Neural cell (in vitro differentiated cells): ENCODE data around the gene XPO4. TPM values are rescaled to one million over a fixed set of nuclear protein-coding genes. Genes with fewer than 3 reads are reported as not detected.
"Not testable (repeated sequence)": the region's sequence is repeated elsewhere in the genome, so short reads cannot be mapped to it uniquely, and the experiment has no call there.

ENCODE experiments used
- H2AFZ ChIP-seq: fragments of 200-600, 300-800 bp; sonication (generic), shearing (Covaris generic); 2 replicates; pipeline ENCODE4 v1.6.0; 2014; ENCODE audit warnings: low read depth, mild to moderate bottlenecking, antibody characterized with exemption, low read length, moderate library complexity
- H3F3A ChIP-seq: fragments of 200-600 bp; shearing (Covaris generic); 2 replicates; pipeline ENCODE4 v1.6.1; 2016; ENCODE audit warnings: mild to moderate bottlenecking, moderate library complexity, mixed read lengths, antibody characterized with exemption, low read length; ENCODE audit not compliant: insufficient read depth, poor library complexity, severe bottlenecking
- H3K27ac ChIP-seq: fragments of 200-600, 300-800 bp; sonication (generic), shearing (Covaris generic); 2 replicates; pipeline ENCODE4 v1.5.1; 2014; ENCODE audit warnings: mild to moderate bottlenecking, low read length, moderate library complexity
- H3K27me3 ChIP-seq: fragments of 300-800, 200-600 bp; sonication (generic), shearing (Covaris generic); 2 replicates; pipeline ENCODE4 v1.6.0; 2014; ENCODE audit warnings: mild to moderate bottlenecking, low read depth, low read length, moderate library complexity; ENCODE audit not compliant: insufficient read depth
- H3K36me3 ChIP-seq: fragments of 300-800, 200-600 bp; sonication (generic), shearing (Covaris generic); 2 replicates; pipeline ENCODE4 v1.5.1; 2014; ENCODE audit warnings: mild to moderate bottlenecking, antibody characterized with exemption, low read length, moderate library complexity; ENCODE audit not compliant: insufficient read depth
- H3K4me2 ChIP-seq: fragments of 300-800, 200-600 bp; sonication (generic), shearing (Covaris generic); 2 replicates; pipeline ENCODE4 v1.6.0; 2014; ENCODE audit warnings: mild to moderate bottlenecking, low read length
- H3K4me3 ChIP-seq: fragments of 300-800, 200-600 bp; sonication (generic), shearing (Covaris generic); 2 replicates; pipeline ENCODE4 v1.5.1; 2014; ENCODE audit warnings: mild to moderate bottlenecking, low read length, moderate library complexity
- H3K79me2 ChIP-seq: fragments of 200-600 bp; shearing (Covaris generic); replicated peaks from 2 replicates; pipeline ENCODE4 v1.6.0; 2014; ENCODE audit warnings: mild to moderate bottlenecking, low read length, moderate library complexity; ENCODE audit not compliant: insufficient read depth
- H3K9ac ChIP-seq: fragments of 300-800, 200-600 bp; sonication (generic), shearing (Covaris generic); 2 replicates; pipeline ENCODE4 v1.6.1; 2016; ENCODE audit warnings: mild to moderate bottlenecking, low read length, mixed read lengths
- H3K9me2 ChIP-seq: fragments of 200-600 bp; shearing (Covaris generic); 2 replicates; pipeline ENCODE4 v1.6.1; 2016; ENCODE audit warnings: mild to moderate bottlenecking, low read length, mixed read lengths; ENCODE audit not compliant: insufficient read depth
- H3K9me3 ChIP-seq: fragments of 200-600, 300-800 bp; sonication (generic), shearing (Covaris generic); 2 replicates; pipeline ENCODE4 v1.6.1; 2016; ENCODE audit warnings: mild to moderate bottlenecking, mixed run types, low read length, moderate library complexity, mixed read lengths
- H4K20me1 ChIP-seq: fragments of 200-600 bp; shearing (Covaris generic); 2 replicates; pipeline ENCODE4 v1.6.1; 2016; ENCODE audit warnings: mild to moderate bottlenecking, mixed run types; ENCODE audit not compliant: insufficient read depth
- EP300 ChIP-seq: fragments of 450-650 bp; conservative IDR thresholded peaks from 2 replicates; pipeline ENCODE4 v1.6.1; 2014; ENCODE audit warnings: antibody characterized with exemption, mild to moderate bottlenecking, moderate library complexity; ENCODE audit not compliant: poor library complexity, severe bottlenecking
- EZH2 ChIP-seq: fragments of 200-600, 300-800 bp; shearing (Covaris generic), sonication (generic); IDR thresholded peaks from 2 replicates; pipeline ENCODE4 v1.6.1; 2014; ENCODE audit warnings: antibody characterized with exemption, low read length, borderline replicate concordance, mild to moderate bottlenecking; ENCODE audit not compliant: insufficient read depth, poor library complexity, severe bottlenecking
- MXI1 ChIP-seq: fragments of 450-650 bp; conservative IDR thresholded peaks from 2 replicates; pipeline ENCODE4 v1.6.1; 2014; ENCODE audit warnings: antibody characterized with exemption, mild to moderate bottlenecking; ENCODE audit not compliant: poor library complexity, severe bottlenecking
- POLR2AphosphoS5 ChIP-seq: IDR thresholded peaks from 2 replicates; pipeline ENCODE4 v1.6.1; 2012
- RAD21 ChIP-seq: fragments of 450-650 bp; conservative IDR thresholded peaks from 2 replicates; pipeline ENCODE4 v1.6.1; 2014; ENCODE audit warnings: antibody characterized with exemption, mild to moderate bottlenecking, moderate library complexity
- REST ChIP-seq: IDR thresholded peaks from 2 replicates; pipeline ENCODE4 v1.6.1; 2012; ENCODE audit warnings: borderline replicate concordance
- SMC3 ChIP-seq: fragments of 450-650 bp; conservative IDR thresholded peaks from 2 replicates; pipeline ENCODE4 v1.6.1; 2014; ENCODE audit warnings: antibody characterized with exemption, mild to moderate bottlenecking, moderate library complexity; ENCODE audit not compliant: poor library complexity
- TAF1 ChIP-seq: IDR thresholded peaks from 2 replicates; pipeline ENCODE4 v1.6.1; 2012; ENCODE audit warnings: low read depth
- polyA plus RNA-seq: library from polyadenylated mRNA; depleted of rRNA; stranded (reverse); fragments of >200 nt; gene quantifications from 2 replicates; pipeline ENCODE4 v1.2.3, GENCODE V29; 2014
- TF ChIP-seq, protein P1 (sequence below): fragments of 450-650 bp; IDR thresholded peaks from 2 replicates; pipeline ENCODE4 v1.5.1; 2014; ENCODE audit warnings: antibody characterized with exemption, mild to moderate bottlenecking, moderate library complexity; ENCODE audit not compliant: poor library complexity, severe bottlenecking

XPO4 gene
- polyA plus RNA-seq, 1 donor from 2014 or later = 13.0 TPM

GRCh38 chr13:20945952-20946383 is 43.4 kb upstream of the XPO4 start:
- TF ChIP-seq MXI1 = no peak
- no peak for TF ChIP-seq SMC3
- TF ChIP-seq, protein P1, sequence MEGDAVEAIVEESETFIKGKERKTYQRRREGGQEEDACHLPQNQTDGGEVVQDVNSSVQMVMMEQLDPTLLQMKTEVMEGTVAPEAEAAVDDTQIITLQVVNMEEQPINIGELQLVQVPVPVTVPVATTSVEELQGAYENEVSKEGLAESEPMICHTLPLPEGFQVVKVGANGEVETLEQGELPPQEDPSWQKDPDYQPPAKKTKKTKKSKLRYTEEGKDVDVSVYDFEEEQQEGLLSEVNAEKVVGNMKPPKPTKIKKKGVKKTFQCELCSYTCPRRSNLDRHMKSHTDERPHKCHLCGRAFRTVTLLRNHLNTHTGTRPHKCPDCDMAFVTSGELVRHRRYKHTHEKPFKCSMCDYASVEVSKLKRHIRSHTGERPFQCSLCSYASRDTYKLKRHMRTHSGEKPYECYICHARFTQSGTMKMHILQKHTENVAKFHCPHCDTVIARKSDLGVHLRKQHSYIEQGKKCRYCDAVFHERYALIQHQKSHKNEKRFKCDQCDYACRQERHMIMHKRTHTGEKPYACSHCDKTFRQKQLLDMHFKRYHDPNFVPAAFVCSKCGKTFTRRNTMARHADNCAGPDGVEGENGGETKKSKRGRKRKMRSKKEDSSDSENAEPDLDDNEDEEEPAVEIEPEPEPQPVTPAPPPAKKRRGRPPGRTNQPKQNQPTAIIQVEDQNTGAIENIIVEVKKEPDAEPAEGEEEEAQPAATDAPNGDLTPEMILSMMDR = no peak
- no peak for TF ChIP-seq REST
- TF ChIP-seq RAD21 = no peak
- no peak for TF ChIP-seq EZH2
- TF ChIP-seq POLR2AphosphoS5 = no peak
- TF ChIP-seq EP300 = no peak
- TF ChIP-seq TAF1 = no peak
- no peak overlapping the region for H2AFZ ChIP-seq
- H3F3A ChIP-seq = no peaks in the 10 kb centered on the region
- H3K27ac ChIP-seq = no peak overlapping the region
- no peaks in the 10 kb centered on the region for H3K9me3 ChIP-seq
- no peaks in the 10 kb centered on the region for H3K79me2 ChIP-seq
- H3K4me3 ChIP-seq = no peak overlapping the region
- H3K9me2 ChIP-seq = no peaks in the 10 kb centered on the region
- no peak overlapping the region for H3K9ac ChIP-seq
- H3K36me3 ChIP-seq = no peaks in the 10 kb centered on the region
- H4K20me1 ChIP-seq = no peaks in the 10 kb centered on the region
- H3K27me3 ChIP-seq = no peaks in the 10 kb centered on the region
- H3K4me2 ChIP-seq = no peak overlapping the region

- TF ChIP-seq SMC3 = no peak
- TF ChIP-seq EP300 = no peak
- no peak for TF ChIP-seq EZH2
- TF ChIP-seq RAD21 = no peak
- no peak for TF ChIP-seq MXI1
- TF ChIP-seq, protein P1 = no peak
- no peak for TF ChIP-seq REST
- no peak for TF ChIP-seq POLR2AphosphoS5
- no peak for TF ChIP-seq TAF1
- Histone ChIP-seq H3F3A (no peaks in the 10 kb centered on the region), H3K4me3 (no peak overlapping the region), H3K27me3 (no peaks in the 10 kb centered on the region), H3K79me2 (no peaks in the 10 kb centered on the region), H2AFZ (no peak overlapping the region), H3K4me2 (no peak overlapping the region), H3K9ac (no peak overlapping the region), H3K9me3 (no peaks in the 10 kb centered on the region), H3K36me3 (no peaks in the 10 kb centered on the region), H4K20me1 (no peaks in the 10 kb centered on the region), H3K9me2 (no peaks in the 10 kb centered on the region), H3K27ac (no peak overlapping the region)
Measured at GRCh38 chr13:20942938-20943559, 40.5 kb upstream of the XPO4 start.

DNA sequence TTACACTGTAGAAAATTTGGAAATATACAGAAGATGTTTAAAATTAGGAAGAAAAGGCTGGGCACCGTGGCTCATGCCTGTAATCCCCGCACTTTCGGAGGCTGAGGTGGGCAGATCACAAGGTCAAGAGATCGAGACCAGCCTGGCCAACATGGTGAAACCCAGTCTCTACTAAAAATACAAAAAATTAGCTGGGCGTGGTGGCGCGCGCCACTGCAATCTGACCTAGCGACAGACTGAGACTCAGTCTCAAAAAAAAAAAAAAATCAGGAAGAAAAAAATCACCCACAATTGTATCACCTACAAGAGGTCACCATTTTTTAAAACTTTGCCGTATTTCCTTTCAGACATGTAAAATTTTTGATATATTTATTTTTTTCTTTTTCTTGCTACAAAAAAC is 38.0 kb upstream of the XPO4 start:
- not testable (repeated sequence) for H2AFZ ChIP-seq, H3K36me3 ChIP-seq, H3K27me3 ChIP-seq, H3K27ac ChIP-seq, H3K4me2 ChIP-seq, H3F3A ChIP-seq, H4K20me1 ChIP-seq, H3K9me2 ChIP-seq, H3K4me3 ChIP-seq, H3K9ac ChIP-seq, H3K79me2 ChIP-seq, H3K9me3 ChIP-seq
